Measurements from ENCODE around the gene NAV2. TPM values are rescaled to one million over a fixed set of nuclear protein-coding genes. Genes with fewer than 3 reads are reported as not detected.

NAV2 gene
- polyA plus RNA-seq, 1 donor = 40.4 TPM

- DNase-seq = no peak
These were observed 116.6 kb downstream of the NAV2 start for GRCh38 chr11:19829109-19829837.

- DNase-seq = no peak
These were observed 119.6 kb downstream of the NAV2 start for GRCh38 chr11:19832086-19832750.

GRCh38 chr11:19832901-19833300 is 120.3 kb downstream of the NAV2 start:
- no peak for DNase-seq

GRCh38 chr11:19834771-19835170 is 122.1 kb downstream of the NAV2 start:
- DNase-seq = no peak

- DNase-seq = no peak
These were observed 124.0 kb downstream of the NAV2 start for GRCh38 chr11:19836666-19837065.

- no peak for DNase-seq
These were observed 126.5 kb downstream of the NAV2 start for GRCh38 chr11:19838994-19839768.

GRCh38 chr11:19840961-19841360 is 128.3 kb downstream of the NAV2 start:
- no peak for DNase-seq

- no peak for DNase-seq
These were observed 129.9 kb downstream of the NAV2 start for GRCh38 chr11:19842505-19842904.

- no peak for DNase-seq
These were observed 130.4 kb downstream of the NAV2 start for GRCh38 chr11:19843079-19843478.

- DNase-seq = no peak
These were observed 131.4 kb downstream of the NAV2 start for GRCh38 chr11:19844012-19844411.

GRCh38 chr11:19844806-19845205 is 132.2 kb downstream of the NAV2 start:
- DNase-seq = no peak

GRCh38 chr11:19845626-19846025 is 133.0 kb downstream of the NAV2 start:
- no peak for DNase-seq

- DNase-seq = no peak
These were observed 134.1 kb downstream of the NAV2 start for GRCh38 chr11:19846654-19847305.

GRCh38 chr11:19848219-19848618 is 135.6 kb downstream of the NAV2 start:
- no peak for DNase-seq

GRCh38 chr11:19849107-19849789 is 136.6 kb downstream of the NAV2 start:
- DNase-seq = no peak

GRCh38 chr11:19849947-19850593 is 137.4 kb downstream of the NAV2 start:
- DNase-seq = no peak

- no peak for DNase-seq
These were observed 139.7 kb downstream of the NAV2 start for GRCh38 chr11:19852288-19852687.

GRCh38 chr11:19853016-19853415 is 140.4 kb downstream of the NAV2 start:
- no peak for DNase-seq

GRCh38 chr11:19853920-19854319 is 141.3 kb downstream of the NAV2 start:
- DNase-seq = no peak

GRCh38 chr11:19861171-19861570 is 148.5 kb downstream of the NAV2 start:
- DNase-seq = no peak

GRCh38 chr11:19862091-19862490 is 149.5 kb downstream of the NAV2 start:
- DNase-seq = no peak
